HepG2 (cell line): Measurements from ENCODE around the gene SAPCD1. TPM values are rescaled to one million over a fixed set of nuclear protein-coding genes. Genes with fewer than 3 reads are reported as not detected.
A peak's percentile ranks its signal among the peaks of the same experiment; 100 is the strongest.

ENCODE experiments used
- HDAC1 ChIP-seq: sonication (generic); formaldehyde crosslinking; IDR thresholded peaks from 2 replicates; pipeline ENCODE4 v1.5.1; 2020; ENCODE audit warnings: mild to moderate bottlenecking, missing genetic modification reagents
- HINFP ChIP-seq: sonication (generic); formaldehyde crosslinking; IDR thresholded peaks from 2 replicates; pipeline ENCODE4 v1.4.0; 2020; ENCODE audit warnings: low read depth, mild to moderate bottlenecking, missing genetic modification reagents
- HNRNPLL ChIP-seq: fragments of 200-400 bp; formaldehyde crosslinking; IDR thresholded peaks from 2 replicates; pipeline ENCODE4 v1.6.1; 2017; ENCODE audit warnings: mild to moderate bottlenecking, low read depth, low read length; ENCODE audit not compliant: poor library complexity, severe bottlenecking
- KAT8 ChIP-seq: IDR thresholded peaks from 2 replicates; pipeline ENCODE4 v1.6.1; 2016; ENCODE audit warnings: missing genetic modification reagents, missing compliant biosample characterization
- NFE2L1 ChIP-seq: sonication (generic); formaldehyde crosslinking; IDR thresholded peaks from 2 replicates; pipeline ENCODE4 v1.4.0; 2020; ENCODE audit warnings: missing genetic modification reagents, mild to moderate bottlenecking, borderline replicate concordance
- NR2C2 ChIP-seq: sonication (generic); formaldehyde crosslinking; IDR thresholded peaks from 2 replicates; pipeline ENCODE4 v1.4.0; 2020; ENCODE audit warnings: missing genetic modification reagents, mild to moderate bottlenecking, moderate library complexity, borderline replicate concordance
- PAXIP1 ChIP-seq: sonication (generic); formaldehyde crosslinking; conservative IDR thresholded peaks from 2 replicates; pipeline ENCODE4 v1.4.0; 2020; ENCODE audit warnings: mild to moderate bottlenecking, missing genetic modification reagents, moderate library complexity
- PRDM4 ChIP-seq: sonication (generic); formaldehyde crosslinking; IDR thresholded peaks from 2 replicates; pipeline ENCODE4 v1.9.0; 2021; ENCODE audit warnings: missing genetic modification reagents, borderline replicate concordance
- RBM39 ChIP-seq: fragments of 200-400 bp; formaldehyde crosslinking; IDR thresholded peaks from one replicate; pipeline ENCODE4 v1.6.1; 2018; ENCODE audit warnings: antibody characterized with exemption, mild to moderate bottlenecking, low read depth, low read length; ENCODE audit not compliant: poor library complexity, severe bottlenecking
- STAG1 ChIP-seq: sonication (generic); formaldehyde crosslinking; IDR thresholded peaks from 2 replicates; pipeline ENCODE4 v1.4.0; 2020; ENCODE audit warnings: missing genetic modification reagents
- TAF1 ChIP-seq: sonication (generic); formaldehyde crosslinking; IDR thresholded peaks from 2 replicates; pipeline ENCODE4 v1.4.0; 2020; ENCODE audit warnings: missing genetic modification reagents
- ZC3H4 ChIP-seq: sonication (generic); formaldehyde crosslinking; IDR thresholded peaks from 2 replicates; pipeline ENCODE4 v1.4.0; 2020; ENCODE audit warnings: missing genetic modification reagents, borderline replicate concordance
- ZFP36L2 ChIP-seq: sonication (generic); formaldehyde crosslinking; IDR thresholded peaks from 2 replicates; pipeline ENCODE4 v1.4.0; 2020; ENCODE audit warnings: missing genetic modification reagents
- ZMYM2 ChIP-seq: sonication (generic); formaldehyde crosslinking; IDR thresholded peaks from 2 replicates; pipeline ENCODE4 v1.8.0; 2022; ENCODE audit warnings: mild to moderate bottlenecking, missing genetic modification reagents
- ZNF138 ChIP-seq: sonication (generic); formaldehyde crosslinking; IDR thresholded peaks from 2 replicates; pipeline ENCODE4 v1.5.0; 2020; ENCODE audit warnings: mild to moderate bottlenecking, low read depth, missing genetic modification reagents
- ZNF230 ChIP-seq: sonication (generic); formaldehyde crosslinking; IDR thresholded peaks from 2 replicates; pipeline ENCODE4 v1.4.0; 2020; ENCODE audit warnings: mild to moderate bottlenecking, missing genetic modification reagents
- ZNF337 ChIP-seq: sonication (generic); formaldehyde crosslinking; IDR thresholded peaks from 2 replicates; pipeline ENCODE4 v1.5.1; 2020; ENCODE audit warnings: missing genetic modification reagents, low read depth, mild to moderate bottlenecking, borderline replicate concordance
- ZNF33B ChIP-seq: sonication (generic); formaldehyde crosslinking; IDR thresholded peaks from 2 replicates; pipeline ENCODE4 v1.5.1; 2020; ENCODE audit warnings: mild to moderate bottlenecking, missing genetic modification reagents
- ZNF451 ChIP-seq: sonication (generic); formaldehyde crosslinking; IDR thresholded peaks from 2 replicates; pipeline ENCODE4 v1.5.0; 2020; ENCODE audit warnings: mild to moderate bottlenecking, missing genetic modification reagents
- ZNF724P ChIP-seq: sonication (generic); formaldehyde crosslinking; IDR thresholded peaks from 2 replicates; pipeline ENCODE4 v1.8.0; 2022; ENCODE audit warnings: missing genetic modification reagents, borderline replicate concordance
- ZNF777 ChIP-seq: sonication (generic); formaldehyde crosslinking; IDR thresholded peaks from 2 replicates; pipeline ENCODE4 v1.4.0; 2020; ENCODE audit warnings: missing genetic modification reagents
- ZNF883 ChIP-seq: sonication (generic); formaldehyde crosslinking; IDR thresholded peaks from 2 replicates; pipeline ENCODE4 v1.5.1; 2020; ENCODE audit warnings: mild to moderate bottlenecking, missing genetic modification reagents; ENCODE audit errors: not compliant biosample characterization
- polyA plus RNA-seq, 8 experiments: library from polyadenylated mRNA; depleted of rRNA in 3 of 8; stranded (reverse) in 7 of 8; unstranded in 1 of 8; fragments of >200 nt; fragmentation: Illumina TruSeq in 4 of 8; extraction: Trizol in 4 of 8; gene quantifications; 2 replicates each; pipeline versions ENCODE4 v1.2.1 to v1.2.3, GENCODE V29; 2011 to 2016; ENCODE audit warnings: low read depth in 4 of 8, missing spikeins in 1 of 8, mixed read lengths in 1 of 8; ENCODE audit not compliant: insufficient read depth in 1 of 8
- total RNA-seq, 5 experiments: library from RNA; depleted of rRNA; stranded (reverse); fragments of >200 nt; fragmentation: Illumina TruSeq; extraction: Trizol; gene quantifications; 2 replicates each; pipeline ENCODE4 v1.2.3, GENCODE V29; 2016; ENCODE audit warnings: low read depth in 1 of 5

Gene SAPCD1
- total and polyA plus RNA-seq, 2 of the 13 experiments (the other 11 are each of a cell fraction or from before 2014, with no cell fraction given), result 2.5 to 3.9 TPM

- peak; percentile 61 for TF ChIP-seq HNRNPLL
- TF ChIP-seq ZFP36L2 (CRISPR knock-in tag), result 0 out of 2 replicates have a peak, but pooled peaks have one; percentile 38
- TF ChIP-seq ZNF883 (CRISPR knock-in tag), result peak; percentile 81
- peak; percentile 56; the same call in 1 of the 2 replicates for TF ChIP-seq ZC3H4 (CRISPR knock-in tag)
- peak; percentile 34; the same call in 1 of the 2 replicates for TF ChIP-seq ZNF33B (CRISPR knock-in tag)
- 0 out of 2 replicates have a peak, but pooled peaks have one; percentile 27 for TF ChIP-seq ZNF777 (CRISPR knock-in tag)
- TF ChIP-seq PAXIP1 (CRISPR knock-in tag), result peak; percentile 2; the same call in 1 of the 2 replicates
- TF ChIP-seq STAG1 (CRISPR knock-in tag), result no peak
- TF ChIP-seq ZNF337 (CRISPR knock-in tag), result 0 out of 2 replicates have a peak, but pooled peaks have one; percentile 14
- peak; percentile 1 for TF ChIP-seq TAF1 (CRISPR knock-in tag)
- no peak; the same call in 1 of the 2 replicates for TF ChIP-seq PRDM4
- no peak for TF ChIP-seq ZMYM2
- TF ChIP-seq NFE2L1 (CRISPR knock-in tag), result peak; percentile 73; the same call in 1 of the 2 replicates
- no peak for TF ChIP-seq NR2C2 (CRISPR knock-in tag)
- peak; percentile 93 for TF ChIP-seq RBM39
- TF ChIP-seq ZNF138 (CRISPR knock-in tag), result peak; percentile 78; the same call in 1 of the 2 replicates
- TF ChIP-seq ZNF451 (CRISPR knock-in tag), result 0 out of 2 replicates have a peak, but pooled peaks have one; percentile 18
- TF ChIP-seq ZNF724P (CRISPR knock-in tag), result peak; percentile 74; the same call in 1 of the 2 replicates
- TF ChIP-seq HDAC1 (CRISPR knock-in tag), result peak; percentile 73; the same call in 1 of the 2 replicates
- TF ChIP-seq ZNF230 (CRISPR knock-in tag), result 0 out of 2 replicates have a peak, but pooled peaks have one; percentile 50
- peak; percentile 37; the same call in 1 of the 2 replicates for TF ChIP-seq KAT8 (CRISPR knock-in tag)
- 0 out of 2 replicates have a peak, but pooled peaks have one; percentile 11 for TF ChIP-seq HINFP (CRISPR knock-in tag)
Observed at GRCh38 chr6:31729979-31730630, 32.4 kb upstream of the SAPCD1 start (continued).
